Activated CD8-positive, alpha-beta memory T cell treated with anti-CD3 and anti-CD28 coated beads, Interleukin-2, amount 50 U/mL, for 24 hours (primary cell): ENCODE measurements around the gene BOD1.
A peak's percentile ranks its signal among the peaks of the same experiment; 100 is the strongest.
"Not testable (repeated sequence)": the region's sequence is repeated elsewhere in the genome, so short reads cannot be mapped to it uniquely, and the experiment has no call there.

Experiments
- DNase-seq: peaks from one replicate; pipeline ENCODE4 v3.0.0-alpha.2; 2020; ENCODE audit errors: extremely low read depth

The BOD1 gene

DNA sequence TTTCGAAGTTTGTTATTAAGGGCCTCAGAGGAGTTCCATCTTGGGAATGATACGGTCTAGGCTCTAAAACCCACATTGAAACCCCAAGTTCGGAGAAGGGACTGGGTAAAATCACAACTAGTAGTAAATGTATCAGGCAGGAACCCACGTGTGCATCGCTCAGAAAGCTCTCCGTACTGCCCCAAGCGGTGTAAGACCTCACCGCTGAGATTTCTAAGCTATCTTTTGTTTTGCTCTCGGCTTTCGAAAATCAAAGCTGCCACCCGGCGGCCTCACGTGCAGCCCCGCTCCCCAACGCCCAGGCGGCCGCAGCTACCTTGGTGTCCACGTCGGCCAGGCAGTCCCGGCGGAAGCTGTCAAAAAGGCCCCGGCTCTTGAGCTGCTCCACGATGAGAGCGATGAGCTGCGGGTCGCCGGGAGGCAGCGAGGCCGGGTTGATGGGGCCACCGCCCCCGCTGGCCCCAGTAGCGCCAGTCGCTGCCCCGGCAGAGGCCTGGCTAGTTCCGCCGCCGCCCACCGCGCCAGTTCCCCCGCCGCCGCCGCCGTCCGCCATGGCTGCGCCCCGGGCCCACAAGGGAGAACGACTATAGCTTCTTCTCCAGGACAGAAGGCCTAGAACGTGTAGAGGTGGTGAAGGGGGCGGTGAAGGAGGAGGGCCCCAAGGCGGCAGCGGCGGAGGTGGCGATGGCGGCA is 420 bp downstream of the BOD1 start:
- peak; percentile 32 for DNase-seq

DNA sequence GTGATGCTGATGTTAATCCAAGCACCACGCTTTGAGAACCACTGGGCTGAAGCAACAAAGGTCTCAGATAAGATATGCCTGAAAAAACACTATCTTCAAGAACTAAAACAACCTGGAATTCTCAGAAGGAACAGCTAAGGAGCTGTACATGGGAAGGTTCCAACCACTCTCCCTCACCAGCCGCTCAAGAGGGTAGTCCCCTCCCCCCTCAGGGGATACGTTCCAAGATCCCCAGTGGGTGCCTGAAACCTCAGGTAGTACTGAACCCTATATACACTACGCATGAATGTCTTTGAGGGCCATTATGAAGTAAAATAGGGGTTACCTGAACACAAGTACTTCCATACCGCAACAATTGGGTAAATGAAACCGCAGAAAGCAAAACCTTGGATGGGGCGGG is 1.9 kb downstream of the BOD1 start:
- DNase-seq: no peak

- DNase-seq: no peak
These were observed 2.9 kb downstream of the BOD1 start for GRCh38 chr5:173613433-173614159.

DNA sequence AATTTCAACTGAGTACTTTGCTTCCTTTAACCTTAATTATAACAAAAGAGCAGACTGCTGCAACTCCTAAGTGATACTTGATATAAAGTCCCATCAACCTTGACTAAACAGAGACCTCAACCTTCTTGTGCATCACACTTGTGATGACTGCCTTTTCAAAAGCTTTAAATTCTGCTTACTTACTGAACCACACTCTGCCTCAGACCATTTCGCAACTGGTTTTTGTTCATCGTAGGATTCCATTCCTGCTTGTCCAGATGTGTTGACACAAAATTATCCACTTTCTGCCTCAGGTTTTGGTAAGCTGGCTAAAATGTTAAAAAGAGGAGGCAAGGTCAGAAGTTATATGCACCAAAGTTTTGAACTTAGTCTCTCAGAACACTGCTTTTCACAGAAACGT is 3.5 kb downstream of the BOD1 start:
- no peak for DNase-seq

DNA sequence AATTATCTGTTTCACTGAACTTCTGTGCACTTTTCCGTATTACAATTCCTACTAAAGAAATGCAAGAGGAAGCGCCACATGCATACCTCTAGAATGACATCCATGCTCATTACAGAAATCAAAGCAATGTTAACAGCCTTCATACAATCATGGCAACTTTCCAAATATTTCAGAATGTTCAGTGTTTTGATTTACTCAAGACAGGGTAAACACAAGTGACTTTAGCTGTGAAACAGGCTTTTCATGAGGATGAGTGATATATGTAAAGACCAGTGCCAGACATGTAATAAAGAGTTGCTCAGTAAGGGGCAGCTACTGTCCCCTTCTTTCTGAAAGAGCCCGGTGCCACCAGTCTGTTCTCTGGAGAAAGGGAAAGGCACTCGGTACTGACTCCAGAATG is 4.7 kb downstream of the BOD1 start:
- DNase-seq: no peak

DNA sequence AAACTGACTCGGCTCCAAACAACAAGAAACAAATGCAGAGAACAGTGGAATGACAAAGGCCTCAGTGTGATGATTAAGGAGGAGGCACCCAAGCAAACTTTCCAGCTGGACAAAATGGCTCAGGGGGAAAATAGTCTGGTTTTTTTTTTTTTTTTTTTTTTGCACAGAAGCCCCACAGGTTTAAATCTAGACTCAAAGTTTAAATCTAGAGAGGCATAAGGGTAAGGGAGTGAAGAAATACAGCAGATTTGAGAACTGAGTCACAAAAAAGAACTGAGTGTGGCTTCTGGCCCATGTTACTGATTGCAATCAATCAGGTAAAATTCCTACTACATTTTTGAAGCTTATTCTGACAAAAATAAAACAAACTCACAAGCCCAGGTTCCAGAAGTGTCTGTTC is 12.3 kb downstream of the BOD1 start:
- DNase-seq: no peak

- no peak for DNase-seq
These were observed 14.0 kb downstream of the BOD1 start for GRCh38 chr5:173602423-173602822.

GRCh38 chr5:173598686-173599085 is 17.8 kb downstream of the BOD1 start:
- DNase-seq: no peak

- DNase-seq: no peak
These were observed 19.1 kb downstream of the BOD1 start for GRCh38 chr5:173597304-173597703.

DNA sequence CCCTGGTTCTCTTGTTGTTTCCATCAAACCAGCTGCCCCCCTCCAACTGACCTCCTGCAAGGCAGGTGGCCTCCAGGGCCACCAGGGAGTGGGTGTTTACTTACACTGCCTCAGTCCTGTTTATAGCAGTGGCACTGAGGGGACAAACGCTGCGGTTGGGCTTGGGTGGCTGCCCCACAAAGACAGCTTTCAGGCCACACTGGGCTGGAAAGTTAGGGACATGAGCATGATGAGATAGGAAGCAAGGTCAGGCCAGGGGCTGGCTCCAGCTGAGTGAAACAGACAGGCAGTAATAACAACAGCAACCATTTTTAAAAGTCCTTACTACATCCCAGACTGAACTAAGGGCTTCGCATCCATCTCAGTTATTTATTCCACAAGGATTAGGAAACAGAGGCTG is 20.6 kb downstream of the BOD1 start:
- DNase-seq: no peak

- no peak for DNase-seq
These were observed 22.4 kb downstream of the BOD1 start for GRCh38 chr5:173594061-173594460.

DNA sequence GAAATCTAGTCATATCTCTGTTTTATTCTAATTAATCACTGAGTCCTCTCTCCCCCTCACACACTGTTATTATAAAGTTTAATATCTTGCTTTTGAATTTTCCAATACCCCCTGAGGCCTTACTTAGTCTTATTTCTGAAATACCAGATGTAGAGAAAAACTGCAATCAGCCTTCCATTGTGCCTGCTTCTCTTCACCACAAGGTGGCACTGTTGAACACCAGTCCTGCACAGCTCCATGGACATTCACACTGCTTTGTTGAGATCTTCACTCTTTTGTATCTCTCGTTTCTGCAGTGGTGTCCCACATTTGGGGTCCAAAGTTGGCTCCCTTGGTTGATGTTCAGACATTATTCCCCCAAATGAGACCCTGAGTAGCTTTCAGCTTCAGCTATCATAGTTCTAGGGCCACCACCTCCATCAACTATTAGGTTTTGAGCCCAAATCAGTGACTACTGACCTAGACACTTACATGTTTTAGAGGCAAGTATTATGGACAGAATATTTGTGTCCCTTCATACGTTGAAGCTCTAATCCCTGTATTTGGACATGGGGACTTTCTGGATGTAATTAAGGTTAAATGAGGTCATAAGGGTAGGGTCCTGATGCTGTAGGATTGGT is 24.3 kb downstream of the BOD1 start:
- DNase-seq: no peak

- DNase-seq: no peak
These were observed 25.4 kb downstream of the BOD1 start for GRCh38 chr5:173591056-173591514.

- DNase-seq: no peak
These were observed 25.9 kb downstream of the BOD1 start for GRCh38 chr5:173590436-173591055.

DNA sequence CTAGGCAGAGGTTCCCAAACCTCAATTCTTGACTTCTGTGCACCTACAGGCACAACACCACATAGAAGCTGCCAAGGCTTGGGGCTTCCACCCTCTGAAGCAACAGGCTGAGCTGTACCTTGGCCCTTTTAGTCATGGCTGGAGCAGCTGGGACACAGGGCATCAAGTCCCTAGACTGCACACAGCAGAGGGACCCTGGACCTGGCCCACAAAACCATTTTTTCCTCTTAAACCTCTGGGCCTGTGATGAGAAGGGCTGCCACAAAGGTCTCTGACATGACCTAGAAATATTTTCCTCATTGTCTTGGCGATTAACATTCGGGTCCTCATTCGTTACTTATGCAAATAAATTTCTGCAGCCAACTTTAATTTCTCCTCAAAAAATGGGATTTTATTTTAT is 30.3 kb downstream of the BOD1 start:
- DNase-seq: not testable (repeated sequence)

DNA sequence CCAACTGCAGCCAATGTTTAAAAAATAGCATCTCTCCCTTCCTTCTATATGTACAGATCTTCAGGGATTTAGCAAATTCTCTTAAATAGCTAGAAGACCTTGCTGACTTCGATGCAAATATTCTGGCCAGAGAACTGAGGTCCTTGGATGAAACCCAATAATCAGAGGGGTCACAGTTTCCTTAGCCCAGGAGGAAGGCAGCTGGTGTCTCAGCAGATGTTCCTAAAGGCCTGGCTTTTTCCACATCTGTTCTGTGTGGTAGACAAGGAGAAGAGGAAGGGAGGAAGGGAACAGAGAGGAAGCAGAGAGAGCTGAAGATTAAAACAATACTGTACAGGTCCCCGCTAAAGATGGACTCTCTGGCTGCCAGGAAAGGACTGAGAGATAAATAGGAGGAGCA is 33.1 kb downstream of the BOD1 start:
- DNase-seq: no peak

DNA sequence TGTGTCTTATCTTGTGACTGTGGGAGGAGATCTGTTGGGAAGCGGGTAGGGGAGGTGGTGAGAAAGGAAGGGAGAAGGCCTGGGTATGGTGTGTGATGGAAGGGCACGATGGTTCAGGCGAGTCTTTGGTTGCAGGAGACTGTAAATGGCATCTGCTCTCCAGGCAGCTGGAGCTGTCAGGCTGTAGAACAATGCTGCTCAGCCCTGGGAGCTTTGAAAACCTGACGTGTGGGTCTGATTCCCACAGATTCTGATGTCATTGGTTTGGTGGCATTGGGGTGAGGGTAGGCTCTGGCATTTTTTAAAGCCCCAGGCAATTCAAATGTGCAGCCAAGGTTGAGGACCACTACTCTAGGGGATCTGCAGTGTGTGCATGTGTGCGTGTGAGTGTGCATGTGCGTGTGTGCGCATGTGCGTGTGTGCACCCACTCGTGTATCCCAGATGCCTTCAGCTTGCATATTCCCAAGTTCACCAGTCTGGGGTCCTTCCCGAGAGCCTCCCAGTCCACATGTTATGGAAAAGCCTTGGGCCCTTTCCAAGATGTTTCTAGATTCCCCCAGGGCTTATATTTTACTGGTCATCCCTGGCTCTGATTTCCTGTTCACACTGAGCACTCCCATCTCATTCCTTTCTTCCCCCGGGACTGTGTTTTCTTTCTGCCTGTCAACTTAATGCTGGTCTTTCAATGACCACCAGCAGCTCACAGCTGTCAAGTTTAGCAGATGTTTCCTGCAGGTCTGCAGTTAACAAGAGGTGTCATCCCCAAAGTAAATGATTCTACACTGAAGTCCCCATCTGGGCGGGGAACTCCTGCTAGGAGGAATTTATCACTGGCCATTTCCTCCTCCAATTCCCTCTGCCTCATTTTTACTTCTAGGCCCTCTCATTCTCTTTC is 34.0 kb downstream of the BOD1 start:
- DNase-seq: no peak

DNA sequence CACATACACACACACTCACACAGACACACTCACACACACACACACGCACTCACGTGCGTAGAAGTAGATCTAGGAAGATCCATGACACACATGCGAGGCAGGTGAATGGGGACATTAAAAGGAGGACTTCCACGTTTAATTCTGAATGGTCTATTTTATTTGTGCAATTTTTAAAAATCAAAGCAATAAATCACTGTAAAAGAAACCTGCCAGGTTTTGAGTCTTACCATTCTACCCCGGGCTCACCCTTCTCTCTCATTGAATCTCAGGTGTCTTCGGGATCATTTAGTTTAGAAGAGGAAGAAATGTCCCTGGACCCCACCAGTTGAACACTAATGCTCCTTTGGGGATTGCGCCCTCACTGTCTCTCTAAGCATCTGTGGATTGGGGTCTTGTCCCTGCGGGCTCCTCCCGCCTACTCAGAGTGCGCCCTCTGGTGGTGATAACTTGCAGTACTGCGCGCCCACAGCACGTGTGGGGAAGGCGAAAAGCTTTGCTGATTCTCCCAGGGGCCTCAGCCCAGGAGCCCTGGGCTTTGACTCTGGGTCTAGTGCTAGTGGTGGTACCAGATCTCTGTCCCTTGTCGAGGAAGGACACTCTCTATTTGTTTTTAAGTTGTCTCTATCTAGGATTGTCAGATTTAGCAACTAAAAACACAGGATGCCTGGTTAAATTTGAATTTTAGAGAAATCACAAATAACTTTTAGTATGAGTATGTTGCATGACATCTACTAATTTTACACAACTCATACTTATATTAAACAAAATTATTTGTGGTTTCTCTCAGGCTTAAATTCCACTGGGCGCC is 34.8 kb downstream of the BOD1 start:
- DNase-seq: peak; percentile 9

DNA sequence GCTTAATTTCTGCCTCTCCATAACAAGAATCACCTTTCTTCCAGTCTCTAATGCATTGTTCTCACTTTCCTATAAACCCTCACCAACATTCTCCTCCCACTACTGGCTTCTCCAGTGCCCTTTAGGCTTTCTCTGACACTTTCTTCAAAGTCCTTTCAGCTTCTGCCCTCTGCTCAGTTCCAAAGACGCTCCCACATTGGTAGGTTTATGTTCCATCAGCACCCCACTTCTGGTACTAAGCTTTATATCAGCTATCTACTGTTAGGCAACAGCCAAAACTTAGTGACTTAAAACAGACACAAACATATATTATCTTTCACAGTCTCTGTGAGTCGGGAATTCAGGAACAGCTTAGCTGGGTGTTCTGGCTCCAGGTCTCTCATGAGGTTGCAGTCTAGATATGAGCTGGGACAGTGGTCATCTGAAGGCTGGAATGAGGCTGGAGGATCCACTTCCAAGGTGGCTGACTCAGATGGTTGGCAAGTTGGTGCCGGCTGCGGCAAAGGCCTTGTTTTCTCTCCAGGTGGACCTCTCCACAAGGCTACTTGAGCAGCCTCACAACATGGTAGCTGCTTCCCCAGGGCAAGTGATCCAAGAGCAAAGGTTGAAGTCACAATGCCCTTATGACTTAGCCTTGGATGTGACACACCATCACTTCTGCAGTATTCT is 37.4 kb downstream of the BOD1 start:
- DNase-seq: no peak

- no peak for DNase-seq
These were observed 38.6 kb downstream of the BOD1 start for GRCh38 chr5:173577817-173578216.
